GM19452 (cell line): ENCODE results near the gene POC1B.
A peak's percentile ranks its signal among the peaks of the same experiment; 100 is the strongest.

Experiments used
- ATAC-seq: cut with Tn5 transposase; IDR thresholded peaks from one replicate; pipeline ENCODE4 v1.9.1; 2021; ENCODE audit not compliant: unreplicated experiment

The POC1B gene

DNA sequence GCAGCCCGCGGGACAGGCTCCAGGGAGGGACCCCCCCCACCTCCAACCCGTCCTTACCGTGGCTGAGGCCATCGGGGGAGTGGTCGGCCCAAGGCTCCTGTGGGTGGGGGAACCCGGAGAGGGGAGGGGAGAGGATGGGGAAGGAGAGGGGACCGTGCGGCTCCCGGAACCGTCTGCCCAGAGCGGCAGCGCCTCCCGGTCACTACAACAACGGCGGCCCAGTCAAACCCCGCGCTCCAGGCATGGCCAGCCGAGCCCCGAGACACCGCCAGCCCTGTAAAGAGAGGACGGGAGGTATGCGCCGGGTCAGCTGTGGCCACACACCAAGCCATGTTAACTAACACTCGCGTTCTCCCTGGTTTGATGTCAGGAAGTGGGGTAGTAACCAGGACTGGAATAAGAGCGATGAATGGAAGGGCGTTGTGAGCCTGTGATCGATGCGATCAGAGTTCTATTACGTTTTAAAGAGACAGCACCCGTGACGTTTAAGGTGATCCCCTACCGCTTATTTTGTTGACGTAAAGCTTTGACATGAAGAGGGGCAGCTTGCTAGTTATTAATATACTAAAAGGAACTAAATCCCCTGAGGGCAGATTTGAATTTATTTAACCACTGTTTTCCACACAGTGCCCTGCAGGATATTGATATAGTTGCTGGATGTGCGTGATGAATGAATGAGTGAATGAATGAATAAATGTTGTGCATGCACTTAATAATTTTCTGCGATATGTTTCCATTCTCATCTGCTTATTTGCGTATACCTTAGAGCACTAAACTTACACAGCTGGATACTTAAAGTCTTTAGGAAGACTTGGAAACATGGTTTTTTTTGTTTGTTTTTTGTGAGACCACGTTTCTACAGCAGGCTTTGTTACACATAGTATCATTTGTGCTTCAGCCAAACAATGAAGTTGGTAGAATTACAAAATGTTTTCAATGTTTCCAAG is at the start of gene POC1B:
Gene POC1B (minus strand): TSS at position 224 of the 947 bp plus-strand sequence. CDS start 152 bp downstream, at position 72.
- peak; percentile 66 for ATAC-seq

DNA sequence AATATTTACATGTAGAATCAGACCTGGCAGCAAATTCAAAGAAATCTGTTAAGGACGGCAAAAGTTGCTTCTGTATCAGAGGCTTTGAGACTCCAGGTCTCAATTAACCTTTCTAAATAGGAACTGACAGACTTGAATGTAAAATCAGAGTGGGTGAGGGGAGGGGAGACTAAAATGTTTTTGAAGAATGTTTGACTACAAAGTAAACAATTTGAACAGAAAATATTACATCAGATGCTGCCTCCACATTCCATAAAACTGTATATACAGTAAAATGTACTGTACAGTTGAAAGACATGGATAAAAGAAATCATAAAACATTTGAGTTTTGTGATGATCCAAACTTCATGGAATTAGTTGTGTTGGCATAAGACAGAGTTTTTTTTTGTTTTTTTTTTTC is 49.5 kb upstream of the POC1B start:
- ATAC-seq = no peak

DNA sequence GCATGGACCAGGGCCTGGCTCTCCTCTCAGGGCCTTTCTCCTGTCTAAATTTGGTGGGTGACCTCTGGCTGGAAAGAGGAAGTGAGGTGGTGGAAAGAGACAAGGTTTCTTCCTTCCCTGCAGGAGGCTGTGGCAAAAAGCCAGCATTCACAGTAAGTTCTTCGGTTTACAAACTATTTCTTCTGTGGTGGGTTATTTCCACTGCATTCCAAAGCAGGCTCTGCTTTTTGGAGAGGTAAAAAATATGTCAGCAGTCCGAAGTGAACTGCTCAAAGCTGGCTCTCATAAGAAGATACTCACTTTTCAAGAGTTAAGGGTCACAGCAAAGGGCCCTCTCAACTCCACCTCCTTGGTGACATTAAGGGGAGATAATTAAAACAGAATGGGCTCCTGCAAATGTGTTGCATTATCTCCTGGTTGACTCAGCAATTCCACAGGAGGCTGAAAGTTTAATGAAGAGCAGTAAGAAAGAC is 48.9 kb upstream of the POC1B start:
- ATAC-seq = no peak

DNA sequence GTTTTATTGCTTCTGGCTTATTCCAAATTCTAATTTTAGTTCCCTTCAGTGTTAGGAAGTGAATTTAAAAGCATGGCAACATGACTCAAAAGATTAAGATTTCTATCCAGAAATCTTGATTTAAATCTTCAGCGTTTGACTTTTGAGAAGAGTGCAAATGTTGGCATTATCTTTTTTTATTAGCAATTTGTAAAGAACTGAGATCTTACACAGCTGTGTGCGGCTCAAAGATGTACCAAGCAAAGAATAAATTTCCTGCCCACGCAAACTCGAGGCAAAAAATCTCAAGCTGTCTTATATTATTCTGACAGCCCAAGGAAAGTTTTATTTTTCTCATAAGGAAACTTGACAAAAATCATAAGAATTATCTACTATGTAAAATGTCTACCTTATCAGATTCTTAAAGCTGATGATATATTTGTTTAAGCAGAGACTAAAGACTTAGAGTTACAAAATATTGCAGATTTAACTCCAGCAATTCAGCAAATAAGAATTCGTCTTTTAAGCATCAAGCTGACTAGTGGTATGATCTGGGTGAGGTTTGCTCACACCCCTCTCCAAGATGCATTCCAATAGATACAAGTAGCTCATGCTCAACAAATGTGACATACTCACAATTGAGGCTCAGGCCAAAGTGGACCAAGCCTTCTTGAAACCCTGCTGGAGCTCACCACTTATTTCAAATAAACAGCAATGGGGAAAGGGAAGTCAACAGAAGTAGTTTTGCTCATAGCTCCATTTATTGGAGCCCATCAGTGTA is 47.4 kb upstream of the POC1B start:
- ATAC-seq = no peak

DNA sequence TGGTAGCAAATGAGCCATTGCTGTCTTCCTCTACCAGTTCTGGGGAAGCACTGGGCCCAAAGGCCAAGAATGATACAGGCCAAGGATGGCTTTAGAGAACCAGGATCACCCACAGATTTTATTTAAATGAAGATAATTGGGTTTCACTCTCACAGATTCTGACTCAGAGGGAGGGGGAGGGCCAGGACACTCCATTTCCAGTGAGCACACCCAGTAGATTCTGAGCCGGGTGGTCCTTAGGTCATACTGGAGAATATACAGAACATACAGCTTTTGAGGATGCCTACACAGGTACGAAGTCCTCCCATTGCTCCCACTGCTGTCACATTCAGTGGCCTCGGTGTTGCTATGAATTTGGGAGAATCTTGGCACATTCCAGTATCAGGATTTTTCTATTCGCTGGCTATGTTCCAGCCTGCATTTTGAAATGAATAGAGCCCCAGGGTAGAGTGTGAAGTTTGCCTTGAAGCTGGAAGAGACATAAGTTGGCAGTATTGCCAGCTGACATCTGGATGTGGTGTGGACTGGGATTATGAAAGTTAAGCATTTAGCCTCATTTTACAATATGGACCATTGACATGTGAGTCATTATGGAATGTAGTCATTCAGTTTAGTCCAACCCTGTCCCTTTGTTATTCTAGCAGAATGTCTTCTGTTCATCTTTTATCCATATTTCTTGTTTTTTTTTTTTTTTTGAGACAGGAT is 45.8 kb upstream of the POC1B start:
- no peak for ATAC-seq

DNA sequence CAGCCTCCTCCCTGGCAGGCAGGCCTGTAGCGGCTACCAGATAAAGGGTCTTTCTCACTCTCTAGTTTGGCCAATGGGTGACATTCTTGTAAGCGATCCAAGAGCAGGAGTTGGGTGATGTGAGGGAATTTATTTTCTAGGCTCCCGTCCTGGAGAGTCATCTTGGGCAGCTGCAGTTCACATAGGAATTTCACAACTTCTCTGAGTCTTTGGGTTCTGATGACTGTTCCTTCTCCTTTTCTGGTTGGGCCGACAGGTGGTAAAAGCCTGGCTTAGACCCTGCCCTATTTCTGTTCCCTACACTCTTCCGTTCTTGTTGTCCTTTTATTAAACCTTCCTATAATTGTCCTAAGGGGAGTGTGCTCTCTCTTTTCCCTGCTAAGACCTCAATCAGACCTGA is 42.6 kb upstream of the POC1B start:
- ATAC-seq = no peak

DNA sequence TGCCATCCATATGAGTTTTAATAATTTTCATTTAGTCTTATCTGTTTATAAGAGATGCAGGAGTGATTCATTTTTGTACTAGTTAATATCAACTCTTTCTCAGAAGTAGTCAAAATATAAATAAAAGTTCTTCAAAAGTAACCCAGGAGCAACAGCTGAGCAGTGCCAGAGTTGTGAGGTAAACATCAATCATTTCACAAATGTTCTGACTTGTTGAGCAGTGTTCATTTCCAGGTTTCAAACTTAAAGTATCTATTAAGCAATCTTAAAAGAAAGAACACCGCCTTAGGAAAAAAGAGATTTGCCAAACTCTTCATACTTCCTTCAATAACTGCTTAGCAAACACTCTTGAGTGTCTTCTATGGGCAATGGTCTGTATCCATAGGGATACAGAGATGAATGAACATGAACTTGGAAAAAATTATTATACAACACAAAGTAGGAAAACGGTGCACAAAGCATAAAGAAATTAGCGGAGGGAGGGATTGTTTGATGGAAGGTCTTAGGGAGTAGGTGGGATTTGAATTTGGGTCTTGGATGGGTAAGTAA is 41.9 kb upstream of the POC1B start:
- no peak for ATAC-seq

DNA sequence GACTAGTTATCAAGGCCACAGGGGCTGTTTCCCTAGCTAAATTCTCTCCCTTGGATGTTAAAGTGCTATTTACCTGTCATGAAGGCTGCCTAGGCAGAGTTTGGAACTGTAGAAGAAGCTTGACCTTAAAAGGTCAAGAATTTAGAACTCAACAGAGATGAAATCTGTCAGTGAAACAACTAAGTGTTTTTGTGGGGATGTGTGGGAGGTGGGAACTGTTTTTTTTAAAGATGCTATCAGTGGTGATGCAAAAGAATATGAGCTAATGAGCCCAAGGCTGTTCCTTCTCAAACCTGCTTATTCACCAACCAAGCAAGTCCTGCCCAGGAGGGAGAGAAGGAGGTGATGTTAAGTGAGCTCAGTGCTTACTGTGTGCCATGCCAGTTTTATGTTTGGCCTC is 40.8 kb upstream of the POC1B start:
- ATAC-seq = no peak

DNA sequence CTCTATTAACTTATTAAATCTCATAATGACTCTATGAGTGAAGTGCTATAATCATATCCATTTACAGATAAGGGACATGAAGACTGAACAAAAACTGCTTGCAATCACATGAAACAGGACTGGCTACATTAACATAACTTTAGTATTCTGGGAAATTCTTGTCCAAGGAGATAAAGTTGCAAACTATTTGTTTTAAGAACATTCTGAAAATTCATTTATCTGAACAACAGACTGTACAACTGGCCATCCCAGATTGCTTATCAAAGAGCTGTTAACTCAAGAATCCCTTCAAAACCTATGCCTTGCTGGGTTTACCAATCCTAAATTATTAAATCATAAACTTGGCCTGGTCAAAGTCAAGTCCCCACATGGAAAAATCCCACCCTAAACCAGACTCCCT is 39.2 kb upstream of the POC1B start:
- no peak for ATAC-seq

DNA sequence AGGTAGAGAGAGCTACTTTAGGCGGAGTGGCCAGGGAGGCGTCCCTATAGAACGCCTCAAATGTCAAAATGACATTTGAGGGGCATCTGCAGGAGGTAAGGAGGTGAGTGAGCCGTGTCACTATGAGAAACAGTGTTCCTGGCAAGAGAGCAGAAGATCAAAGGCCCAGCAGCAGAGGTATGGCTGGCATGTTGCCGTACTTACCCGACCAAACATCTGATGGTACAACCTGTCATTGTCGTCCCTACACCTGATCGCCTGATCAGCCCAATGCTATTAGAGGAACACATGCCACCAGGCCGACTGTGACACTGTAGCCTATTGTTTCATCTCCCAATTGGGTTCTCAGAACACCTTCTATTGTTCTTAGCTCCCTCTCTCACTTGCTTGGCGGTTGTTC is 33.9 kb upstream of the POC1B start:
- ATAC-seq = no peak

DNA sequence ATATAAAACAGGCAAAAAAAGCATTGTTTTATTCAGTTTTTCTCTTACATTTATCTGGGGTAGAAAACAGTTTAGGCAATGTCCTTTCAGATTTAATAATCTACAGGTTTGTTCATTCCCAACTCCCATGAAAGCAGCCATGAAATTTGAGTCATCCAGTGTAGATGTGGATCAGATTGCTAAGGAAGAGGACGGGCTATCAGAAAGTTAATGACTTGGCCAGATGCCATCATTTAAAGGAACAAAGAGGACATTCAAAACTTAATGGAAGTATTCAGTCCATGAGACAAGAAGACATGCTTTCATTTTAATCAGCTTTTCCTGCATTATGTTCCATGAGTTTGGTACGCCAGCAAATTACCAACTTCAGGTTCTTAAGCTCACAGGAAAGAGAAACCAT is 31.1 kb upstream of the POC1B start:
- ATAC-seq = no peak

DNA sequence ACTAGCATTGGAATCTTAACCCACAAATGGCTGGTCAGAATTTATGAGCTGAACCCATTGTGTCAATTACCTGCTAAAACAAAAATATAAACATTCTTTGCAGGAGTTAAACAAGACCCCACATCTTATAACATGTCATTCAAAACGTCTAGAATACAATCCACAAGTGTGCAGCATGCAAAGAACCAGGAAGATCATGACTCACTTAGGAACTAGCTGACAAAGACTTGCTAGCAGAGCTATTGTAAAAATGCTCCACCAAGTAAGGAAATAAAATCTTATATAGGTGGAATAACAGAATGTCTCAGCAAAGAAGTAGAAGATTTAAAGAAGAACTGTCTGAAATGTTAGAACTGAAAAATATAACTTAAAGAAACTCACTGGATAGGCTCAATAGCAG is 26.5 kb upstream of the POC1B start:
- no peak for ATAC-seq

DNA sequence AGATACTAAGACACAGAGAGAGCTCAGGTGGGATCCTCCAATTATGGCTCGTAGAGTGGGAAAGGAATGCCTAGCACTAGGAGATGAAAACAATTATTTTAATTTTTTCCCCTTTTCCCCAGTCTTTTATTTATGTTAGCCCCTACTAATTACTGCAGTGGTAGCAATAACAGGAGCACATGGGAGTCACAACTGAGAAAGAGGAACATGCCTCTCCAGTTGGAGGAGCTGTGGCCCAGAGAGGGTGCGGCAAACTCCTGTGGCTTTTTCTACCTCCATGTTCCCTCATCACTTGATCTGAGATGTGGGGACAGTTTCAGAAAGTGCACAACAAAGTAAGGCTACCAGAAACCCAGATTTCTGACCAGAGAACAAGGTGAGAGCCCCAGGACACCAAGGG is 25.9 kb upstream of the POC1B start:
- ATAC-seq = no peak

DNA sequence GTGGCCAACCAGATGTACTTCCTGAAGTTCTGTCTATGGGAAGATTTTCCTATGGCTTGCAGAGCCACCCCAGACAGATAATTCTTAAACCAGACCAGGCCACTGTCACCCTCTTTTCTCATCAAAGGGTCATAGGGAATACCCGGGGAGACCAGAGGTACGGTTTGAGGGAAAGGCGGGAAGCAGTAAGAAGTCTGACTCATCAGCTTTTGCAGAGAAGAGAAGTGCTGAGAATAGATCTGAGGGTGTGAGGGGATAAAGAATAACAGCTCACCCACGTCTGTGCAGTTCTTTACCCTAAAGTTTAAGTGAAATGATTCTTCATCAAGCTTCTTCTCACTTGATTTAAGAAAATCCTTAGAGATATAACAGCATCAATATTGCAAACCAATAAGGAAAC is 21.3 kb upstream of the POC1B start:
- no peak for ATAC-seq

DNA sequence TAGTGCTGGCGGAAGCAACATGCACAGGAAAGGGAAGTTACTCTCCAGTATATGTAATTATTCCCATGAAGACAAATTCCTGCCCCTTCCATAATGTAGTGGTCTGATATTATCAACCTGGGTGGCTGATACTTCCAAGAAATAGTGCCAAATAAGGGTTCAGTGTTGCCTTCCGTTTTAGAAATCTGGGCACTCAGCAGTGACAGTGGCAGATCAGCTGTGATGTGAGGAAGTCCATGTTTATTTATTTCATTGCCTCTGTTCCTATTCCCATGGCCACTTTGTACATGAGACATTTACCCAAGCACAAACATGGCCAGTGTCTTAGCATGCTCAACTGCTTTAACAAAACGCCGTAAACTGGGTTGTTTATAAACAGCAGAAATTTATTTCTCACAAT is 20.3 kb upstream of the POC1B start:
- no peak for ATAC-seq

DNA sequence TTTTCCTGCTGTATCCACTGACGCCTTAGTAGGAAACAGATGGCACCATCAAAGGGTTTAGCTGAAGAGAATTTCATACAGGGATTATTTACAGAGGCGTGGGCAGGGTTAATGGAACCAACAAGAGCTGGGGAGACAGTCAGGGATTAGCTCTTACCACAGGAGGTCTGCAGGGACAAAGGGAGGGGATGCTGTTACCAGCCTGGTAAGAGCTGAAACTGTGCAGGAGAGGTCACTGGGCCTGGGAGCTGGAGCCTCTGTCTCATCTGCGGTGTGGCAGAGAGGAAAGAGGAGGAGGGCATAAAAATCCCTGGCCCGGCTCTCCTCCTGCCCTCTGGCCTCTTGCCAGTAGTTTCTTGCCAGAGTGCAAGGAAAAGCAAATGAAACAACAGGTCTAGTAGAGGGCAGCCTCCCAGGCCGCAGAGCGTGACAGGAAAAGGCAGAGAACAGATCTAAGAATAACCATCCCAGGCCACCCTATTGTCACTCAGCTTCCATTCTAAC is 18.9 kb upstream of the POC1B start:
- no peak for ATAC-seq

DNA sequence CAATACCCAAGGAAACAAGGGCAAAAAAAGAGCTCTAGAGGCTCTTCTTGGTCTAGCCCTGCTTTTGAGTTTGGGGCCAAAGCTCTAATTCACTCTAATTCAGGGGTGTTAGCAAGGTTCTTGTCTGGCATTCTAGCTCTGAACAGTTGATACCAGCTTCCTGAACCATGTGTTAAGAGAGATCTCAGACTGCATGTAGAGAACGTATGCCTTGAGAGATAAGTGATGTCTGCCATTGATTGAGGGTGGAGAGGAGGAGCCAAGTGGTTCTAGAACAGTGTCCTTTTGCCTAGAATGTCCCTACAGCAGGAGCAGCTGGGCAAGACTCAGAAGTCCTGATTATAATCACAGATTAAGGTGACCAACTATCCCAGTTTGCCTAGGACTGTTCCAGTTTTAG is 18.2 kb upstream of the POC1B start:
- ATAC-seq = no peak

DNA sequence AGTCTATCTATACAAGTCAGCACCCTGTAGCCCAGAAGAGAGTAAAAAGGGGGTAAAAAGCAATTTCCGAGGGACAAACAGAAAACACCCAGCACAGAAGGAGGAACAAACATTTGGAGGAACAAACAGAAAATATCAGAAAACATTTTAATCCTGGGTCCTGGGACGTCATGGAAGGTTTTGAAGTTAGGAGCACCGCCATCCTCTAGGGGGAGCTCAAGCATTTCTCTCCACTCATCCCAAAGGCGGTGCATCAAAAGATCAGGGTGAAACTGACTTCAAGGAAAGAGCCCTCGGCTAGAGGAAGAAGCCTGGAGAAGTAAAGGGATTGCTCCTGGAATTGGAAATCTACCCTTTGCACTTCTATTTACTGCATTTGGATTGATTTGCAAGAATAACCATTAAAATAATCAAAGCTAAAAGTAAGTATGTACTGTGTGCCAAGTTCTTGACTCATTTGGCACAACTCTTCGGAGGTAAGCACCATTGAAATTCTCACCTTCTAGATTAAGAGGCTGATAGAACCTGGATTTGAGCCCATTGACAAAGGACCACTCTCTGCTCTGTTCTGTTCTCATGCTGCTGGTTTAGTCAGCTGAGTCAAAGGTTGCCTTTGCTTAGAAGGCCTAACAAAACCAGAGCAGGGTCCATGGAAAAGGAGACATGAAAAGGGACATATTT is 17.2 kb upstream of the POC1B start:
- ATAC-seq = peak; percentile 81

DNA sequence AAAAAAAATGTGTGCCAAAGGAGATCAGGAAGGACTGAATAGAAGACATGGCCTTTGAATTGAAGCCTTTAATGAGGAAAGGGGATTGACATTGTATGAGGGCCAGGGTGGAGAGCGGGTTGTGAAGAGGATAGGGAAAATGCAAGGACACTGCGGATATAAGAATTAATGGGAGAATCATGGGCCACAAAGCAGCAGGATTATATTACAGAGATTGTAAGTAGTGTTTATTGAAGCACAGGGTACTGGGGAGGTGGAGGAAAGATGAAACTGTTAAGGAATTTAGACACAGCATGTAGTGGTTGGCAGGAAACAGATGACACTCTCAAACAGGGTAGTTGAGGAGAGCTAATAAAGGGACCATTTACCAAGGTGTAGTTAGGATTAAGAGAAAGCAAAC is 16.4 kb upstream of the POC1B start:
- ATAC-seq = no peak

DNA sequence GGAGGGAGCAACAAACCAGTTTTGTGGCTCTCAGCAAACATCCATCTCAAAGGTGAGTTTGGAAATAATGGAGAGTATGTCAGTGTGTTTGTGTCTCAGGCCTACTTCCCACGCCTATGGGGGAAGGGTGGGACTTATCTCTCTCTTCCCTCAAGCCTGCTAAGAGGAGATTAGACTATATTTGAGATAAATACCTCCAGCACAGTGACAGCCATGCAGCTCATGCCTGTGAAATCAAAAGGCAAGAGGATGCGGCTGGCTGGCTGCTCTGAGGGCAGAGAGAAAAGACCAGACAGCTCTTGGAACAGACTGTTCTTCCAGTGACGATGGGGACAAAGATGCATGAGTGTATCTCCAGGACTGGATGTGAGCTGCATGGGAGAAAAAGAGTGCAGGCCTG is 14.7 kb upstream of the POC1B start:
- no peak for ATAC-seq
